Fibroblast of peridontal ligament (primary cell): Measurements from ENCODE around the gene CCDC134.

Experiments
- DNase-seq: peaks from one replicate; pipeline ENCODE4 v3.0.0-alpha.2; 2010; ENCODE audit errors: extremely low read depth

CCDC134 gene

GRCh38 chr22:41782751-41783150, 17.7 kb upstream of the CCDC134 start:
- DNase-seq = no peak

- no peak for DNase-seq
Observed at GRCh38 chr22:41787331-41787730, 13.1 kb upstream of the CCDC134 start.

GRCh38 chr22:41793871-41794270, 6.6 kb upstream of the CCDC134 start:
- no peak for DNase-seq

DNA sequence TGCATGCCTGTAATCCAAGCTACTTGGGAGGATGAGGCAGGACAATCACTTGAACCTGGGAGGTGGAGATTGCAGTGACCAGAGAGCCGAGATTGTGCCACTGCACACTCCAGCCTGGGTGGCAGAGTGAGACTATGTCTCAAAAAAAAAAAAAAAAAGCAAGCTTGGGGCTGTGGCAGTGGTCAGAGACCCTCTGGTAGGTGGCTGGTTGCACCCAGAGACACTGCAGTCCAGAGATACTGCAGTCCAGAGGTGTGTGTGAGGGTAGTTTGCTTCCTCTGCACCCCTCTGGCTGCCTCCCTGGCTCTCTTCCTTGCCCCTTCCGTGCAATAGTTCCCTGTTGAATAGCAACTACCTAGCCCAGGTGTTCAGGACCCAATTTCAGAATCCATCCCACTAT, 1.7 kb upstream of the CCDC134 start:
- no peak for DNase-seq

DNA sequence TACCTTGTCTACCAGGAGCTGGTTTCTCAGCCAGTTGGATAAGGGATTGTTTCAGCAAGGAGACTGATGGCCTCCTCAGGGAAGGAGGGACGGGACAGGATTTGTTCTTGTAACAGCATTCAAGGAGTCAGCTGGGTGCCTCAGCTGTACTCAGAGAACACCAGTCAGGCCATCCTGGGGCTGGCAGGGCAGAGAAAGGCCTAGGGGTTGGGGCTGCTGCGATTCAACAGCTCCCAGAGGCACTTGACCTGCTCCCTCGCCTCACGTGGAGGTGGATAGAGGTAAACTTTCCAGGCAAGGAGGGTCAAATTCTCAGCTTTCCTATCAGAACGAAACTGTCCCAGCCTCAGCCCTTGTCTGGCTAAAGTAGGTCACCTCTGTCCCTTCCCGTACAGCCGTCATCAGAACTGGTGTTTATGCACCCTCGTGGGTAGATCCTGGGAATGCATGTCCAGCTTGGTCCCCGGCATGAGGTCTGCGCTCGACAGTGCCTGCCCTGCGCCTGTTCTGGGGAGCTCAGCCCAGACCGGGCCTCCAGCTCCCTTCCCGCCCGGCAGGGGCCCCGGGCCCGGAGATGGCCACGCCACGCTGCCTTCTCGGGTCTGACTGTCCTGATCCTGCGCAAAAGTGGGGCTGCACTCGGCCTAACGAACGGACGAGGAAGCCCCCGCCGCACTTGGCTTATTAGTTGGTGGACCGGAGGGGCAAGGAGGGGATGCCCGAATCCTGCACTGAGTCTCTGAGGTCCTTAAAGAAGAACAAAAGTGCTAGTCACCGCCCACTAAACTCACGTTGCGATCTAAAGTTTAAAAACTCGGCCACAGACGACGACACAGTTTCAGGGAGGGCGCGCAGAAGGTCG, 762 bp upstream of the CCDC134 start:
- DNase-seq = peak; percentile 13

DNA sequence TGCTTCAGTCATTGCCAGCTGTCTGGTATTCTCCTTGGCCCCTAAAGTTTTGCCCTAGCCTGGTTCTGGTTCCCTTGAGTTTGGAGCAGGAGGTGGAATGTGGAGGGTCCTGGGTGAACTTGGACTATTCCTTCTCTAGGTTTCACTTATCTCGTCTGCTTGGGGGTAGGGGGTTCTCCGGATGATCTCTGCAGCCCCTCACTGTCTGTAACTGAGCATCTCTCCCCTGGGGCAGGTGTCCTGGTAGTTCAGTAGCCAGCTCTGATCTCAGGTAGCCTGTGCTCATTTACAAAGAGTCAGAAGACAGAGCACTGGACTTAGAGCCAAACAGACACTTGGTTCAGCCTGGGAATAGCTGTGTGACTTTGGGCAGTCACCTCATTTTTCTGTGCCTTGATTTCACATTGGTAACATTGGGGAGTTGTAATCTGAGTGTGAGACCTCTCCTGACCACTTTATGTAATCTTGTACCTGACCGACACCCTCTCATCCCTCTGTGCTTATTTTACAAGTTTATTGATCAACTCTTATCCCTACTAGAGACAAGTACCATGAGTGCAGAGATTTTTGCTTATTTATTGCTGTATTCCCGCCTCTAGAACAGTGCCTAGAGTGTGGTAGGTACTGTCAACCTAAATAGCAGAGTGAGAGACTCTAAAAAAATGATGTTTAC, 804 bp downstream of the CCDC134 start:
- DNase-seq = no peak

DNA sequence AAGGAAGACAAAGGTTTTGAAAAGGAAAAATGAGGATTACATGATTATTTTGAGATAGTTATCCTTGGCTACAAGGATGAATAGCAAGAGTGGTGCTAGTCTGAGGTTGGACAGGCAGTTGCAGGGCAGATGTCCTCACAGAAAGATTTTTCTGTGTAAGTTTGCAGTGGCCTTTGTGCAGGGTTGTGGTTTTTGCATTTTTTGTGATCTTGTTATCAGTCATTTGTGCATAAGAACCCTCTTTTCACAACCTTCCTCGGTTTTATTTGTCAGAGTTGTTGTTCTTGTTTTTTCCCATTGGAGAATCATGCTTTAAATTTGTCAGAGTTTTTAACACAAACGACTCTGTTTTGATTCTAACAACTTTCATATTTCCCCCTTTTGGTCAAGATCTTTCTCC, 1.4 kb downstream of the CCDC134 start:
- no peak for DNase-seq

DNA sequence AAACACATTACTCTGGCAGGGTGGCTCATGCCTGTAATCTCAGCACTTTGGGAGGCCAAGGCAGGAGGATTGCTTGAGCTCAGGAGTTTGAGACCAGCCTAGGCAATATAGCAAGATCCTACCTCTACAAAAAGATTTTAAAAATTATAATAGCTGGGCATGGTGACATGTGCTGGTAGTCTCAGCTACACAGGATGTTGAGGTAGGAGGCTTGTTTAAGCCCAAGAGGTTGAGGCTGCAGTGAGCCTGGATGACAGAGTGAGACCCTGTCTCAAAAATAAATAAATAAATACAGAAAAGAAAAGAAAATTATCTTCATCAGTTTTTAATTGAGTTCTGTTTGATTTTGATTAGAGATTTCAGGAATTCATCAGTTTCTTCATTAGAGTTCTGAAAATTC, 5.2 kb downstream of the CCDC134 start:
- no peak for DNase-seq

GRCh38 chr22:41808400-41808799, 7.9 kb downstream of the CCDC134 start:
- DNase-seq = no peak

- no peak for DNase-seq
Observed at GRCh38 chr22:41810022-41810421, 9.5 kb downstream of the CCDC134 start.

- DNase-seq = no peak
Observed at GRCh38 chr22:41812805-41813545, 12.5 kb downstream of the CCDC134 start.

DNA sequence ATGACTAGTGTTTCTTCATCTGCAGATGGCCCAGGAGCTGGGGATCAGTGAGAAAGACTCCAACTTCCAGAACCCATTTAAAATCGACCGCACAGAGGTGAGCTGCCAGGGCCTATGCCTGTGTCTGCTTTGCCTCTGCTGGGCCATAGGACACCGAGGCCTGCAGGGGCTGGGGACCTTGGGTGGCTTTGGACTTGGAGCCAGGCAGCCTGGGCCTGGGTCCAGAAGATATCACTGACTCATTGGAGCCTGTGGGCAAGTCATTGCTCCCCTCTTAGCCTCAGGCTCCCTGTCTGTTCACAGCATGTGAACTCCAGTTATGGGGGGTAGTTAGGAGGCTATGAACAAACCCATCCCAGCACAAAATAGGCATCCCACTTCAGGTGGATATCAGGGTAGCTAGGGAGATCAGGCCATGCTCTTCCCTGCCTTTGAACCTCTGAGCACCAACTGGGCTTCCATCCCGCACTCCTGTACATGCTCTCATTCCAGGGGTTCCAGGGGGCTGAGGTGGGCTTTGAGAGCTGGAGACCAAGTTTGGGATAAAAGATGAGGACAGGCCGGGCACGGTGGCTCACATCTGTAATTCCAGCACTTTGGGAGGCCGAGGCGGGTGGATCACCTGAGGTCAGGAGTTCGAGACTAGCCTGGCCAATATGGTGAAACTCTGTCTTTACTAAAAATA, 13.4 kb downstream of the CCDC134 start:
- DNase-seq = no peak

DNA sequence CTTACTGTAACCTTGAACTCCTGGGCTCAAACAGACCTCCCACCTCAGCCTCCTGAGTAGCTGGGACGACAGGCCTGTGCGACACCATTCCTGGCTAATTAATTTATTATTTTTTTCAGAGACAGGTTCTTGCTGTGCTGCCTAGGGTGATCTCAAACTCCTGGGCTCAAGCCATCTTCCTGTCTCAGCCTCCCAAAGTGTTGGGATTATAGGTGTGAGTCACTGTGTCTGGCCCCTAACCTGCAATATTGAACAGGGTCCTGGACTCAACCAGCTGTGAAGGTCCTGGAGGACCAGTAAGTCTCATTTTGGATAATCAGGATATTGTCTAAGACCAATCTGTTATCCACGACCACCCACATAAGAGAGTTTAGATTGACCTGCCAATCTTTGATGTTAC, 15.2 kb downstream of the CCDC134 start:
- no peak for DNase-seq

DNA sequence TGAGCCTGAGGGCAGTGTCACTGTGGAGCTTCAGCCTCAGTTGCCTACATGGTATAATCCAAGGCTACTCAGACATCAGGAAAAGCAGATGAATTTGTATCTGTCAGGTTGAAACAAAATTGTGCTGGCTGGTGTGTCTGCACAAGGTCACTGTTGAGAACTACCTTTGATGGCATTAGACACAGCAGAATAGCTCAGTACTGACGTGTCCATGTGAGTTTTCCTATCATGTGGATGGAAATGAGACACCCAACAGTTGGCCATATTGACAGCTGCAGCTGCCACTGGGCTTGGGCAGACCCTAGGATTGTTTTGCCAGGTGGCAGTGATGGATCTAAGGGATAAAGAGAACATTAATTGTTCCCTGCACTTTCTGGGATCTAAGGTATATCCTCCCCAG, 15.8 kb downstream of the CCDC134 start:
- no peak for DNase-seq

- DNase-seq = no peak
Observed at GRCh38 chr22:41816871-41817270, 16.4 kb downstream of the CCDC134 start.

GRCh38 chr22:41818011-41818410, 17.5 kb downstream of the CCDC134 start:
- DNase-seq = no peak

DNA sequence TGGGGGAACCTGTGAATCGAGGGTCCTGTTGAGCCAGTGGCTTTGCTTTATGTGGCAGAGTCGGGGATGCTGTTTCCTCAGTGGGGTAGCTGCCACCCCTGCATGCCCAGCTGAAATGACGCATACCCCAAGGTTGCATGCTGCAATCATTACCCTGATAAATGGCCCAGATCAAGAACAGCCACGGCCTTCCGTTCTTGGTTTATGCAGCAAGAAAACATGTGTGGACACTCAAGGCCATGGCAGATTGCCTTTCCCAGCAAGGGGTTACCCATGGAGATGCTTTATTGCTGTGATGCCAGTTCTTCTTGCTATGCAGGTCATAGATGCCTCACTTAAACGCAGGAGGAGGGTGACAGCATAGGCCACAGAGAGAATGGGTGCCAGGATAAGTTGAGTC, 18.1 kb downstream of the CCDC134 start:
- no peak for DNase-seq

DNA sequence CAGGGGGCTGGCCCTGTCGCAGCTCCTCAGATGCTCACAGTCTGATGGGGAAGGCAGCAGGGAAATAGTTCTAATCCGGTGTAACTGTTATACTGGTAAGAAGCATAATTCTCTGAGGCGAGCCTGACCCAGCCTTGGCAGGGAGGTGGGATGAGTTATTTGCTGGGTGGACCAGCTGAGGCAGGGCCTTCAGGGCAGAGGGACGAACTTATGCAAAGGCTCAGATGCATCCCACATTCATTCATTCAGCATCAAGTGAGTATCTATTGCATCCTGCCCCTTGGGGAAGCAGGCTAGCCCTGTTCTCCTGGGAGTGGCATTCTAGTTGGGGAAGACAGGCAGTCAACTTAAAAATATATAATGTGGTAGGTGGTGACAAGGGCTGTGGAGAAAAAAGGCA, 18.8 kb downstream of the CCDC134 start:
- DNase-seq = no peak

DNA sequence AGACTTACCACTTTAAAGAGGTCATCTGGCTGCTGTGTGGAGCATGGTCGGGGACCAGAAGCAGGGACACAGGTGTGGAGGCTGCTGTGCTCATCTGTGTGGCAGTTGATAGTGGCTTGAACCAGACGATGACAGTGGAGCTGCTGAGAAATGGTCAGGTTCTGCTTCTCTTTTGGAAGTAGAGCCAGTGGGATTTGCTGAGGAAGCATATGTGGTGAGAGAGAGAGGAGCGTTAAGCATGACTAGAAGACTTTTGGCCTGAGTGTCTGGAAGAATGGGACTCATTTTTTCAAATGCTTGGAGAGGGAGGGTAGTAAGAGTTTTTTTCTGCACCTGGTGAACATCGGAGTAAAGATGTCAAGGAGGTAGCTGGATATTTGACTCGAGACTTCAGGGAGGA, 20.0 kb downstream of the CCDC134 start:
- DNase-seq = no peak

DNA sequence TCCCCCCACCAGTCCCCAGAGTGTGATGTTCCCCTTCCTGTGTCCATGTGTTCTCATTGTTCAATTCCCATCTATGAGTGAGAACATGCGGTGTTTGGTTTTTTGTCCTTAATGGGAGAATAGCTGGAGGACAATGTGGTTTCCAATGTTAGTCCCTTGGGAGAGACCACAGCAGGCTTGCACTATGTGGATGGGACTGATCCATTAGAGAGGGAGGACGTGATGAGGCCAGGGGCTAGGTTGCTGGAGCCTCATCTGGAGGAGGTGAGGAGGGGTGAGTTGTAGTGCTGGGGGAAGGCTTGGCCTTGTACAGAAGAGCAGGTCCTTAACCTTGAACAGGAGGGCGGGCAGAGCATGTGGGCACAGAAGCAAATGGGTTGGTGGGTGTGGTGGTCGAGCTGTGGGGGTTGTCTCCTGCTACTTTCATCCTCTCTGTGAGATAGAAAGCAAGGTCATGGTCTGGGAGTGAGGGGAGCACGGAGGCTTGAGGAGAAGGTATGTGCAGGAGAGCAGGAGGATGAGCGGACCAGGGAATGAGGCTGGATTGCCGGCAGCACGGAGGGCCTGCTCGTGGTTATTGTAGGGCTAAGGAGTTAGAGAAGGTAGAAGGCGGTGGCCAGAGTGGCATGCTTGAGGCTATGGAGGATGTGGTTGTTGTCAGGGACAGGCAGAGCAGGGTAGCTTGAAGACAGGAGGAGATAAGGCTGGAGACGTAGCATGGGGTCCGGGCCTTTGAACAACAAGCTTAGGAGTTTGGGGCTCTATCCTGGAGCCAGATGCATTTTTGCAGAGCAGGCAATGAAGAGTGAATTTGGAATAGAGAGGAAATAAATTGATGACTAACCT, 21.2 kb downstream of the CCDC134 start:
- no peak for DNase-seq
